Transverse colon (tissue), 4 donors: ENCODE data around the gene PLIN4. TPM values are rescaled to one million over a fixed set of nuclear protein-coding genes. Genes with fewer than 3 reads are reported as not detected.

ENCODE experiments used
- DNase-seq: peaks from one replicate; pipeline ENCODE4 v3.0.0-alpha.2; 2019
- H3K27ac ChIP-seq, 4 donors: fragments of 200-600 bp; sonication (generic); 2 replicates each; pipeline ENCODE4 v1.5.1; 2016 to 2018; ENCODE audit warnings: inconsistent platforms in 4 of 4
- H3K27me3 ChIP-seq: fragments of 200-600 bp; sonication (generic); 2 replicates; pipeline ENCODE4 v1.5.1; 2017; ENCODE audit warnings: inconsistent platforms
- H3K36me3 ChIP-seq, 4 donors: fragments of 200-600 bp; sonication (generic); 2 replicates each; pipeline ENCODE4 v1.5.1; 2017 to 2019; ENCODE audit warnings: inconsistent platforms in 4 of 4
- H3K4me1 ChIP-seq, 4 donors: fragments of 200-600 bp; sonication (generic); 2 replicates each; pipeline ENCODE4 v1.5.1; 2017 to 2020; ENCODE audit warnings: inconsistent platforms in 4 of 4
- H3K4me3 ChIP-seq, 4 donors: fragments of 200-600 bp; sonication (generic); 1 replicate in 1 of 4; 2 replicates in 3 of 4; pipeline versions ENCODE4 v1.5.1 to v1.6.1; 2017 to 2019; ENCODE audit warnings: inconsistent platforms in 4 of 4
- H3K9me3 ChIP-seq, 2 donors: fragments of 200-600 bp; sonication (generic); 2 replicates each; pipeline ENCODE4 v1.5.1; 2017 to 2019; ENCODE audit warnings: inconsistent platforms in 2 of 2
- EP300 ChIP-seq: sonication (generic); formaldehyde crosslinking; IDR thresholded peaks from one replicate; pipeline ENCODE4 v1.6.1; 2017; ENCODE audit warnings: antibody characterized with exemption, low read depth
- POLR2A ChIP-seq: fragments of 450-650 bp; IDR thresholded peaks from one replicate; pipeline ENCODE4 v1.6.1; 2016; ENCODE audit warnings: antibody characterized with exemption, mild to moderate bottlenecking, moderate library complexity
- POLR2AphosphoS5 ChIP-seq, 3 donors: sonication (generic); formaldehyde crosslinking; IDR thresholded peaks; one replicate each; pipeline ENCODE4 v1.6.1; 2016; ENCODE audit warnings: antibody characterized with exemption in 3 of 3
- WGBS, 2 donors: methylation state at CpG; one replicate each; pipeline ENCODE4 v1.1.5; 2018; ENCODE audit warnings: low coverage in 1 of 2; 5-methylcytosine and 5-hydroxymethylcytosine counted together
- in situ Hi-C, 4 donors: fragments of 200-750 bp; cut with MboI; loops; one replicate each; pipeline versions ENCODE4 v1.15.0 to v1.15.1; 2017; ENCODE audit warnings: low sequenced_read_pairs in 3 of 4, low pct_ligation_motif_present in 1 of 4, low pct_unique_long_range_greater_than_20kb in 1 of 4
- intact Hi-C: fragments of 100-400 bp; cut with DNase I; formaldehyde crosslinking; loops from one replicate; pipeline ENCODE4 v1.15.1; 2023; ENCODE audit warnings: low total_unique reads
- total RNA-seq, 4 donors: library from RNA; depleted of rRNA; stranded (reverse); fragments of >200 nt; gene quantifications; one replicate each; pipeline ENCODE4 v1.1.0, GENCODE V29; 2016
- TF ChIP-seq, protein P1 (sequence below), 5 experiments: fragments of 200-600 bp in 3 of 5; fragments of 450-650 bp in 2 of 5; sonication (generic) in 3 of 5; IDR thresholded peaks; 1 replicate in 2 of 5; 2 replicates in 3 of 5; pipeline ENCODE4 v1.5.1; 2016 to 2017; ENCODE audit warnings: antibody characterized with exemption in 5 of 5, inconsistent platforms in 3 of 5, mild to moderate bottlenecking in 2 of 5, moderate library complexity in 1 of 5

Gene PLIN4
- total RNA-seq, 4 donors from 2014 or later: 8.9 to 33.7 (median 22.2) TPM

- DNase-seq: no peak
- TF ChIP-seq, protein P1, sequence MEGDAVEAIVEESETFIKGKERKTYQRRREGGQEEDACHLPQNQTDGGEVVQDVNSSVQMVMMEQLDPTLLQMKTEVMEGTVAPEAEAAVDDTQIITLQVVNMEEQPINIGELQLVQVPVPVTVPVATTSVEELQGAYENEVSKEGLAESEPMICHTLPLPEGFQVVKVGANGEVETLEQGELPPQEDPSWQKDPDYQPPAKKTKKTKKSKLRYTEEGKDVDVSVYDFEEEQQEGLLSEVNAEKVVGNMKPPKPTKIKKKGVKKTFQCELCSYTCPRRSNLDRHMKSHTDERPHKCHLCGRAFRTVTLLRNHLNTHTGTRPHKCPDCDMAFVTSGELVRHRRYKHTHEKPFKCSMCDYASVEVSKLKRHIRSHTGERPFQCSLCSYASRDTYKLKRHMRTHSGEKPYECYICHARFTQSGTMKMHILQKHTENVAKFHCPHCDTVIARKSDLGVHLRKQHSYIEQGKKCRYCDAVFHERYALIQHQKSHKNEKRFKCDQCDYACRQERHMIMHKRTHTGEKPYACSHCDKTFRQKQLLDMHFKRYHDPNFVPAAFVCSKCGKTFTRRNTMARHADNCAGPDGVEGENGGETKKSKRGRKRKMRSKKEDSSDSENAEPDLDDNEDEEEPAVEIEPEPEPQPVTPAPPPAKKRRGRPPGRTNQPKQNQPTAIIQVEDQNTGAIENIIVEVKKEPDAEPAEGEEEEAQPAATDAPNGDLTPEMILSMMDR (IDR thresholded peaks at IDR 0.05): no peak
- no peak for TF ChIP-seq POLR2A
- TF ChIP-seq POLR2AphosphoS5 (IDR thresholded peaks at IDR 0.05): no peak
- no peak for TF ChIP-seq EP300
- H3K4me3 ChIP-seq: no peak overlapping the region
Measured at GRCh38 chr19:4491446-4491845, 26.8 kb downstream of the PLIN4 start.

GRCh38 chr19:4488496-4488895 lies 29.8 kb downstream of the PLIN4 start:
- H3K36me3 ChIP-seq: peaks cover 0 to 25% (median 9%) of the 10 kb centered on the region in 4 donors

More at GRCh38 chr19:4491446-4491845, 26.8 kb downstream of the PLIN4 start:
- intact Hi-C loops (no loop called here), in situ Hi-C loops (no loop called here)
- Histone ChIP-seq H3K4me1 (no peaks in the 10 kb centered on the region), H3K27ac (no peak overlapping the region), H3K9me3 (no peaks in the 10 kb centered on the region), H3K27me3 (no peaks in the 10 kb centered on the region), H3K36me3 (peaks cover 0 to 33% (median 16%) of the 10 kb centered on the region in 4 donors)
- WGBS, 2 donors: 92% methylated on average over 21 of the region's 21 CpGs; no CpG with 5 or more reads in 1 of the 2 donors

DNA sequence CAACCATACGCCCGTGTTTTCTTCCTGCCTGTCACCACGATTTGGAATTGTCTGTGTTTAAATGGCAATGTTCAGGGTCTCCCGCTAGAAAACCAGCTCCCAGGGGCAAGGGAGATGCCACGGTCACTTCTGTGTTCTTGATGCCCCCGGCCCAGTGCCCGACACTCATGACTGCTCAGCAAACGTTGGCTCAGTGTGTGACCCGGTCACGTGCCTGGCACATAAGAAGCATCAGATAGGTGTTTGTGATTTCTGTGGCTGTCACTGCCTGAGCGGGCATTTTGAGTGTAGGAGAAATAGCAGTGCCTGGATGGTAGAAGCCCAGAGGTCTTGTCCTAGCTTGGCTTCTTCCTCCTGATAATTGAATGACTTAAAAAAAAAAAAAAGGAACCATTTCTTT lies 30.7 kb downstream of the PLIN4 start:
- peaks cover 0 to 28% (median 8%) of the 10 kb centered on the region in 4 donors for H3K36me3 ChIP-seq
- H3K27me3 ChIP-seq: no peaks in the 10 kb centered on the region
- no peaks in the 10 kb centered on the region for H3K9me3 ChIP-seq
- in situ Hi-C loops (no loop called here), intact Hi-C loops (no loop called here)
- no peak for DNase-seq
- no peak overlapping the region for H3K4me3 ChIP-seq
- no peak for TF ChIP-seq POLR2A
- TF ChIP-seq POLR2AphosphoS5 (IDR thresholded peaks at IDR 0.05): no peak
- TF ChIP-seq, protein P1 (IDR thresholded peaks at IDR 0.05): no peak
- no peak for TF ChIP-seq EP300
- WGBS, 2 donors: 70 to 87% methylated on average over 2 to 11 of the region's 11 CpGs
- no peaks in the 10 kb centered on the region for H3K4me1 ChIP-seq
- H3K27ac ChIP-seq: no peak overlapping the region

More at GRCh38 chr19:4488496-4488895, 29.8 kb downstream of the PLIN4 start:
- H3K27ac ChIP-seq: no peak overlapping the region
- TF ChIP-seq, protein P1 (IDR thresholded peaks at IDR 0.05): no peak
- TF ChIP-seq EP300 (no peak), POLR2AphosphoS5 (IDR thresholded peaks at IDR 0.05) (no peak), POLR2A (no peak)
- H3K27me3 ChIP-seq: no peaks in the 10 kb centered on the region
- H3K4me1 ChIP-seq: no peaks in the 10 kb centered on the region
- no peaks in the 10 kb centered on the region for H3K9me3 ChIP-seq
- no peak for DNase-seq
- intact Hi-C loops: no loop called here
- in situ Hi-C loops: no loop called here
- WGBS, 2 donors: 88 to 96% methylated on average over 5 to 29 of the region's 29 CpGs
- no peak overlapping the region for H3K4me3 ChIP-seq

GRCh38 chr19:4483385-4483784 lies 34.9 kb downstream of the PLIN4 start:
- Histone ChIP-seq H3K36me3 (peaks cover 0 to 6% (median 2%) of the 10 kb centered on the region in 4 donors), H3K4me1 (no peaks in the 10 kb centered on the region), H3K27ac (no peak overlapping the region), H3K9me3 (no peaks in the 10 kb centered on the region), H3K4me3 (no peak overlapping the region), H3K27me3 (no peaks in the 10 kb centered on the region)
- no peak for DNase-seq
- no peak for TF ChIP-seq EP300
- WGBS, 2 donors: 93% methylated on average over 18 of the region's 19 CpGs; no CpG with 5 or more reads in 1 of the 2 donors
- intact Hi-C loops: no loop called here
- in situ Hi-C loops: no loop called here

DNA sequence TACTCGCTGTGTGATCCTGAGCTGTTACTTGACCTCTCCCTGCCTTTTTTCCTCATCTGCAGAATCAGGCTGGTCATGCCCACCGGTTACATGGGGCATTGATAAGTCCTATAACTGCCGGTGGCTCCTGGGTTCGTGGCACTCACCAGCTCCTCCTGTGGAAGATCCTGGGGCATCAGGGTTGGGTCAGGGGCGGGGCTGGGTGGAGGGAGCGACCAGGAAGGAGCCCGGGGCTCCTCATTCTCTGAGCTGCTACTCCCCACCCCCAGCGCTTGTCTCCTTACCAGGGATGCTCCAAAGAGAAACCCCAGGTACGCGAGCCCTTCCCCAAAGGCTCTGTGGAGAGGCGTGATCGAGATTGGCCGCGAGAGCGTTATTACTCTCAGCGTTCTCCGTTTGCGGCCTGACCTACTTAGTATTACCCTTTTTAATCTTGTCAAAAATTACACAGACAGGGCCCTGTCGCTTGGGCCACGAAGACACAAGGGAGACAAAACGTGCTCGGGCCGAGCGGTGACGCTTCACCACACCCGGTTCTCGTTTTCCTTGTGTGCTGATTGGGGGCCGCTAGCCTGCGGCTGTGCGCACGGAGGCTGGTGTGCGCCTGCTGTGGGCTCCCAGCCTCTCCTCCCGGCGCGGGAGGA lies 35.4 kb downstream of the PLIN4 start:
- no peaks in the 10 kb centered on the region for H3K9me3 ChIP-seq
- intact Hi-C loops: no loop called here
- DNase-seq: no peak
- no peak overlapping the region for H3K27ac ChIP-seq
- in situ Hi-C loops: no loop called here
- H3K36me3 ChIP-seq: peaks cover 0 to 5% (median 2%) of the 10 kb centered on the region in 4 donors
- TF ChIP-seq EP300: no peak
- TF ChIP-seq, protein P1 (IDR thresholded peaks at IDR 0.05): no peak
- TF ChIP-seq POLR2AphosphoS5 (IDR thresholded peaks at IDR 0.05): no peak
- TF ChIP-seq POLR2A: no peak
- H3K27me3 ChIP-seq: no peaks in the 10 kb centered on the region
- no peak overlapping the region for H3K4me3 ChIP-seq
- WGBS, 2 donors: 96% methylated on average over 34 of the region's 35 CpGs; no CpG with 5 or more reads in 1 of the 2 donors
- H3K4me1 ChIP-seq: no peaks in the 10 kb centered on the region
